ENCODE measurements around the gene CCDC82. TPM values are rescaled to one million over a fixed set of nuclear protein-coding genes. Genes with fewer than 3 reads are reported as not detected.

Gene CCDC82
- polyA plus RNA-seq, 1 of the 3 experiments (the other 2 are of a cell fraction): 8.7 TPM

Small RNA genes lying within 50 kb of the gene (small RNA-seq; reads per million reads assigned to genes)
- 0 reads per million in 7 experiments for gene MIR1260B

Other genes with a start within 250 kb of the CCDC82 start
- 20.1 and 24.5 TPM in 2 replicates for gene MAML2, start 46.7 kb downstream of the CCDC82 start, polyA plus RNA-seq (2012; rRNA removed)
- gene JRKL, start 101 bp upstream of the CCDC82 start, polyA plus RNA-seq (2012; rRNA removed): 3.8 and 5.3 TPM in 2 replicates